ENCODE results near the gene EIF2AK3. TPM values are rescaled to one million over a fixed set of nuclear protein-coding genes. Genes with fewer than 3 reads are reported as not detected.
A peak's percentile ranks its signal among the peaks of the same experiment; 100 is the strongest.

EIF2AK3 gene
- total and polyA plus RNA-seq, 2 donors (not counting 1 experiment from before 2014, with no cell fraction given): 11.9 to 19.8 TPM

- TF ChIP-seq EZH2 (IDR thresholded peaks at IDR 0.05; ENCODE audit: low read length, missing control alignments): no peak
- no peak for TF ChIP-seq CTCF (conservative IDR thresholded peaks at IDR 0.05 in 1 of 2, IDR thresholded peaks at IDR 0.05 in 1 of 2; ENCODE audit: low read depth in 1 of 2, low read length in 2 of 2)
- no peak overlapping the region for H3K4me3 ChIP-seq (replicated peaks in 1 of 4; ENCODE audit: control extremely low read depth in 1 of 4, insufficient read depth in 1 of 4, low read depth in 3 of 4, low read length in 4 of 4)
- no peaks in the 10 kb centered on the region for H3K9me3 ChIP-seq (ENCODE audit: control insufficient read depth, insufficient read depth, low read depth, low read length)
- no peak overlapping the region for H3K4me2 ChIP-seq (ENCODE audit: extremely low read depth, insufficient read depth, low read length)
- no peaks in the 10 kb centered on the region for H4K20me1 ChIP-seq (ENCODE audit: control insufficient read depth, extremely low read depth, insufficient read depth, low read length)
- no peaks in the 10 kb centered on the region for H3K36me3 ChIP-seq (ENCODE audit: control insufficient read depth, insufficient read depth, low read length)
- peak in 1 of 2 donors; percentile 21 for DNase-seq (ENCODE audit: low read depth in 2 of 2)
- H2AFZ ChIP-seq (ENCODE audit: low read length): no peak overlapping the region
- H3K27ac ChIP-seq (ENCODE audit: insufficient read depth, low read length): no peak overlapping the region
- H3K4me1 ChIP-seq (ENCODE audit: control insufficient read depth, extremely low read depth, insufficient read depth, low read length): no peaks in the 10 kb centered on the region
- H3K79me2 ChIP-seq (ENCODE audit: control insufficient read depth, insufficient read depth, low read length): no peaks in the 10 kb centered on the region
- no peak overlapping the region for H3K9ac ChIP-seq (ENCODE audit: insufficient read depth, low read length)
- H3K27me3 ChIP-seq (ENCODE audit: control insufficient read depth, insufficient read depth, low read length): peaks cover 8% of the 10 kb centered on the region
These were observed 82.1 kb downstream of the EIF2AK3 start for GRCh38 chr2:88545118-88545517.

DNA sequence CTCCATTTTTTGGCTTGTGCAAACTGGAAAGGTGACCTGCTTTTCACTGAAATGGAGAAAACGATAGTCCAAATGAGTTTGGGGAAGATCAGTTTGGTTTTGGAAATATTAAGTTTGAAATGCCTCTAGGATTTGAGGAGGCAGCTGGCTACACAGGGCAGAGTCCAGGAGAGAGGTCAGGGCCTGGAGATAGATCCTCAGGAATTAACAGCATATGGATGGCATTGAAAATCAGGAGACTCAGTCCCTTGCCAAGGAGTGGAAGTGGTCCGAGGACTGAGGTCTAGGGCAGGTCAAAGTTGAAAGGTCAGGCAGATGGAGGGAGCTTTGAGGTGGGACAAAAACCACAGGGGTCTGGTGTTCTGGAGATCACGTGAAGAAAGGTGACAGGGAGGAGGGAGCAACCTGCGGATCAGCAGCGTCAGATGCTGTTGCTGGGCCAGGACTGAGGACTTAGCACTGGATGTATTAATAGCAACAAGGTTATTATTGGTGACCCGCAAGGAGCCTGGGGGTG lies 83.7 kb downstream of the EIF2AK3 start:
- Histone ChIP-seq H3K9me3 (ENCODE audit: control insufficient read depth, insufficient read depth, low read depth, low read length) (no peaks in the 10 kb centered on the region), H3K4me1 (ENCODE audit: control insufficient read depth, extremely low read depth, insufficient read depth, low read length) (no peaks in the 10 kb centered on the region), H3K27ac (ENCODE audit: insufficient read depth, low read length) (no peak overlapping the region), H3K4me3 (replicated peaks in 1 of 4; ENCODE audit: control extremely low read depth in 1 of 4, insufficient read depth in 1 of 4, low read depth in 3 of 4, low read length in 4 of 4) (no peak overlapping the region), H2AFZ (ENCODE audit: low read length) (no peak overlapping the region), H3K27me3 (ENCODE audit: control insufficient read depth, insufficient read depth, low read length) (no peaks in the 10 kb centered on the region), H3K36me3 (ENCODE audit: control insufficient read depth, insufficient read depth, low read length) (no peaks in the 10 kb centered on the region), H4K20me1 (ENCODE audit: control insufficient read depth, extremely low read depth, insufficient read depth, low read length) (no peaks in the 10 kb centered on the region), H3K4me2 (ENCODE audit: extremely low read depth, insufficient read depth, low read length) (no peak overlapping the region), H3K9ac (ENCODE audit: insufficient read depth, low read length) (no peak overlapping the region), H3K79me2 (ENCODE audit: control insufficient read depth, insufficient read depth, low read length) (no peaks in the 10 kb centered on the region)
- no peak for TF ChIP-seq EZH2 (IDR thresholded peaks at IDR 0.05; ENCODE audit: low read length, missing control alignments)
- no peak for TF ChIP-seq CTCF (conservative IDR thresholded peaks at IDR 0.05 in 1 of 2, IDR thresholded peaks at IDR 0.05 in 1 of 2; ENCODE audit: low read depth in 1 of 2, low read length in 2 of 2)
- DNase-seq (ENCODE audit: low read depth in 2 of 2): no peak

DNA sequence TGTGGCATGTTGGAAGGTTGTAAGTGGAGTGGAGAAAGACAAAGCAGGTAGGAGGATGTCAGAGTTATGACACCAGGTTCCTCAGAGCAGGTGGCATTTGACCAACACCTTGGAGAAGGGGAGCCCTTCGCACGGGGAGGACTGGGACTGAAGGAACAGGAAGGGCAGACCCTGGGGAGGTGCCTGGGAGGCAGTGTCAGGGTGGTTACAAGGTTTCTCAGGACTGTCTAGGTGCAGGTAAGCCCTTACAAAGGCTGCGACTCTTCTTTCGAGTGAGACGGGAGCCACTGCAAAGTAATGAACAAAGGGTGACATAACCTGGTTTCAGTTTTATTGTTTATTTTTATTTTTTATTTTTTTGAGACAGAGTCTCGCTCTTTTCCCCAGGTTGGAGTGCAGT lies 84.6 kb downstream of the EIF2AK3 start:
- no peaks in the 10 kb centered on the region for H3K4me1 ChIP-seq (ENCODE audit: control insufficient read depth, extremely low read depth, insufficient read depth, low read length)
- H3K27me3 ChIP-seq (ENCODE audit: control insufficient read depth, insufficient read depth, low read length): no peaks in the 10 kb centered on the region
- H3K4me3 ChIP-seq (replicated peaks in 1 of 4; ENCODE audit: control extremely low read depth in 1 of 4, insufficient read depth in 1 of 4, low read depth in 3 of 4, low read length in 4 of 4): no peak overlapping the region
- H4K20me1 ChIP-seq (ENCODE audit: control insufficient read depth, extremely low read depth, insufficient read depth, low read length): no peaks in the 10 kb centered on the region
- no peak overlapping the region for H3K4me2 ChIP-seq (ENCODE audit: extremely low read depth, insufficient read depth, low read length)
- no peaks in the 10 kb centered on the region for H3K36me3 ChIP-seq (ENCODE audit: control insufficient read depth, insufficient read depth, low read length)
- DNase-seq (ENCODE audit: low read depth in 2 of 2): no peak
- H3K9me3 ChIP-seq (ENCODE audit: control insufficient read depth, insufficient read depth, low read depth, low read length): no peaks in the 10 kb centered on the region
- TF ChIP-seq EZH2 (IDR thresholded peaks at IDR 0.05; ENCODE audit: low read length, missing control alignments): no peak
- no peak for TF ChIP-seq CTCF (conservative IDR thresholded peaks at IDR 0.05 in 1 of 2, IDR thresholded peaks at IDR 0.05 in 1 of 2; ENCODE audit: low read depth in 1 of 2, low read length in 2 of 2)
- no peak overlapping the region for H3K9ac ChIP-seq (ENCODE audit: insufficient read depth, low read length)
- no peaks in the 10 kb centered on the region for H3K79me2 ChIP-seq (ENCODE audit: control insufficient read depth, insufficient read depth, low read length)
- H2AFZ ChIP-seq (ENCODE audit: low read length): no peak overlapping the region
- H3K27ac ChIP-seq (ENCODE audit: insufficient read depth, low read length): no peak overlapping the region

Data from fibroblast of lung (primary cell).